Neural cell (in vitro differentiated cells): ENCODE data around the gene BCAN. TPM values are rescaled to one million over a fixed set of nuclear protein-coding genes. Genes with fewer than 3 reads are reported as not detected.
A peak's percentile ranks its signal among the peaks of the same experiment; 100 is the strongest.

Source experiments
- H2AFZ ChIP-seq: fragments of 200-600, 300-800 bp; sonication (generic), shearing (Covaris generic); 2 replicates; pipeline ENCODE4 v1.6.0; 2014; ENCODE audit warnings: low read depth, mild to moderate bottlenecking, antibody characterized with exemption, low read length, moderate library complexity
- H3F3A ChIP-seq: fragments of 200-600 bp; shearing (Covaris generic); 2 replicates; pipeline ENCODE4 v1.6.1; 2016; ENCODE audit warnings: mild to moderate bottlenecking, moderate library complexity, mixed read lengths, antibody characterized with exemption, low read length; ENCODE audit not compliant: insufficient read depth, poor library complexity, severe bottlenecking
- H3K27ac ChIP-seq: fragments of 200-600, 300-800 bp; sonication (generic), shearing (Covaris generic); 2 replicates; pipeline ENCODE4 v1.5.1; 2014; ENCODE audit warnings: mild to moderate bottlenecking, low read length, moderate library complexity
- H3K27me3 ChIP-seq: fragments of 300-800, 200-600 bp; sonication (generic), shearing (Covaris generic); 2 replicates; pipeline ENCODE4 v1.6.0; 2014; ENCODE audit warnings: mild to moderate bottlenecking, low read depth, low read length, moderate library complexity; ENCODE audit not compliant: insufficient read depth
- H3K36me3 ChIP-seq: fragments of 300-800, 200-600 bp; sonication (generic), shearing (Covaris generic); 2 replicates; pipeline ENCODE4 v1.5.1; 2014; ENCODE audit warnings: mild to moderate bottlenecking, antibody characterized with exemption, low read length, moderate library complexity; ENCODE audit not compliant: insufficient read depth
- H3K4me2 ChIP-seq: fragments of 300-800, 200-600 bp; sonication (generic), shearing (Covaris generic); 2 replicates; pipeline ENCODE4 v1.6.0; 2014; ENCODE audit warnings: mild to moderate bottlenecking, low read length
- H3K4me3 ChIP-seq: fragments of 300-800, 200-600 bp; sonication (generic), shearing (Covaris generic); 2 replicates; pipeline ENCODE4 v1.5.1; 2014; ENCODE audit warnings: mild to moderate bottlenecking, low read length, moderate library complexity
- H3K79me2 ChIP-seq: fragments of 200-600 bp; shearing (Covaris generic); replicated peaks from 2 replicates; pipeline ENCODE4 v1.6.0; 2014; ENCODE audit warnings: mild to moderate bottlenecking, low read length, moderate library complexity; ENCODE audit not compliant: insufficient read depth
- H3K9ac ChIP-seq: fragments of 300-800, 200-600 bp; sonication (generic), shearing (Covaris generic); 2 replicates; pipeline ENCODE4 v1.6.1; 2016; ENCODE audit warnings: mild to moderate bottlenecking, low read length, mixed read lengths
- H3K9me2 ChIP-seq: fragments of 200-600 bp; shearing (Covaris generic); 2 replicates; pipeline ENCODE4 v1.6.1; 2016; ENCODE audit warnings: mild to moderate bottlenecking, low read length, mixed read lengths; ENCODE audit not compliant: insufficient read depth
- H3K9me3 ChIP-seq: fragments of 200-600, 300-800 bp; sonication (generic), shearing (Covaris generic); 2 replicates; pipeline ENCODE4 v1.6.1; 2016; ENCODE audit warnings: mild to moderate bottlenecking, mixed run types, low read length, moderate library complexity, mixed read lengths
- H4K20me1 ChIP-seq: fragments of 200-600 bp; shearing (Covaris generic); 2 replicates; pipeline ENCODE4 v1.6.1; 2016; ENCODE audit warnings: mild to moderate bottlenecking, mixed run types; ENCODE audit not compliant: insufficient read depth
- EP300 ChIP-seq: fragments of 450-650 bp; conservative IDR thresholded peaks from 2 replicates; pipeline ENCODE4 v1.6.1; 2014; ENCODE audit warnings: antibody characterized with exemption, mild to moderate bottlenecking, moderate library complexity; ENCODE audit not compliant: poor library complexity, severe bottlenecking
- EZH2 ChIP-seq: fragments of 200-600, 300-800 bp; shearing (Covaris generic), sonication (generic); IDR thresholded peaks from 2 replicates; pipeline ENCODE4 v1.6.1; 2014; ENCODE audit warnings: antibody characterized with exemption, low read length, borderline replicate concordance, mild to moderate bottlenecking; ENCODE audit not compliant: insufficient read depth, poor library complexity, severe bottlenecking
- MXI1 ChIP-seq: fragments of 450-650 bp; conservative IDR thresholded peaks from 2 replicates; pipeline ENCODE4 v1.6.1; 2014; ENCODE audit warnings: antibody characterized with exemption, mild to moderate bottlenecking; ENCODE audit not compliant: poor library complexity, severe bottlenecking
- POLR2AphosphoS5 ChIP-seq: IDR thresholded peaks from 2 replicates; pipeline ENCODE4 v1.6.1; 2012
- RAD21 ChIP-seq: fragments of 450-650 bp; conservative IDR thresholded peaks from 2 replicates; pipeline ENCODE4 v1.6.1; 2014; ENCODE audit warnings: antibody characterized with exemption, mild to moderate bottlenecking, moderate library complexity
- SMC3 ChIP-seq: fragments of 450-650 bp; conservative IDR thresholded peaks from 2 replicates; pipeline ENCODE4 v1.6.1; 2014; ENCODE audit warnings: antibody characterized with exemption, mild to moderate bottlenecking, moderate library complexity; ENCODE audit not compliant: poor library complexity
- TAF1 ChIP-seq: IDR thresholded peaks from 2 replicates; pipeline ENCODE4 v1.6.1; 2012; ENCODE audit warnings: low read depth
- polyA plus RNA-seq: library from polyadenylated mRNA; depleted of rRNA; stranded (reverse); fragments of >200 nt; gene quantifications from 2 replicates; pipeline ENCODE4 v1.2.3, GENCODE V29; 2014
- TF ChIP-seq, protein P1 (sequence below): fragments of 450-650 bp; IDR thresholded peaks from 2 replicates; pipeline ENCODE4 v1.5.1; 2014; ENCODE audit warnings: antibody characterized with exemption, mild to moderate bottlenecking, moderate library complexity; ENCODE audit not compliant: poor library complexity, severe bottlenecking
- TF ChIP-seq, protein P2 (sequence below): IDR thresholded peaks from 2 replicates; pipeline ENCODE4 v1.6.1; 2012; ENCODE audit warnings: borderline replicate concordance

BCAN gene
- polyA plus RNA-seq, 1 donor from 2014 or later, result not detected

DNA sequence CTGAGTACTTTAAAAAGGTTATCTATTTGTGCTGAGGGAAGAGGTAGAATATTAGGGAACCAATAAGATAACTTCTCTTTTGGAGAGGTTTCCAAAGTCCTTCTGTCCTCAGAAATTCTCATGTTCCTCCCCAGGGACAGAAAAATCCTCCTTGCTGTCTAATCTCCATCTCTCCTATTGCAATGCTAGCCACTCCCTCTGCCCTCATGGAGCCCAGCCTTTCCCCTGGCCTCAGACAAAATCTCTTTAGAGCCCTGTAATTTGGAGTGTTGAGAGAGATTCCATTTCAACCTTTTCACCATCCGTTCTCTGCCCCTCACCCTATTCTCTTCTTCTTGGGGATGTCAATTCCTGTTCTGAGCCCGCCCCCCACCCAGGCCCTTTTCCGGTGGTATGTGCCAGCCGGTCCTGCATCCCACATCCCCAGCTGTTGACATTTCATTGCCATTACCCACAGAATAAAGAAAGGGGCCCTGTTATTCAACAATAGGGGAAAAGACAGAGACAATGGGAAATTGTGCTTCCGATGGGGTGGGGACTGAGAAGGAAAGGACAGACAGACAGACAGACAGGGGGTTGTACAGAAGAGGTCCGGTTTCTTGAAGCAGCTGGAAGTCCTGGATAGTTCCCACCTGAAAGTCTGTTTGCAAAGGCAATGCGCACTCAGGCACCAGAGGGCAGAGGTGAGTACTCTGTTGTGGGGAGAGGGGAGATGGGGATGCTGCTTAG lies 22.9 kb upstream of the BCAN start, which contains the start of gene HAPLN2:
Gene HAPLN2 (plus strand): TSS at position 563 of the 729 bp plus-strand sequence. CDS start 4,076 bp downstream, outside the sequence.
- no peak within 1 kb of the TSS for H3K27ac ChIP-seq
- peaks cover 47% of the 10 kb centered on the region for H3K27me3 ChIP-seq
- H3K9ac ChIP-seq, result no peak within 1 kb of the TSS
- no peak within 1 kb of the TSS for H3K4me3 ChIP-seq
- H3K9me3 ChIP-seq, result no peaks in the 10 kb centered on the region
- no peak within 1 kb of the TSS for H3K4me2 ChIP-seq
- H4K20me1 ChIP-seq, result no peaks in the 10 kb centered on the region
- H3K9me2 ChIP-seq, result no peaks in the 10 kb centered on the region
- H3K79me2 ChIP-seq, result no peaks in the 10 kb centered on the region
- H2AFZ ChIP-seq, result no peak within 1 kb of the TSS
- H3F3A ChIP-seq, result no peaks in the 10 kb centered on the region
- H3K36me3 ChIP-seq, result no peaks in the 10 kb centered on the region
- TF ChIP-seq MXI1 (no peak), TAF1 (no peak), SMC3 (peak; percentile 63), POLR2AphosphoS5 (no peak), EP300 (no peak), RAD21 (peak; percentile 34), EZH2 (no peak)
- TF ChIP-seq, protein P1, sequence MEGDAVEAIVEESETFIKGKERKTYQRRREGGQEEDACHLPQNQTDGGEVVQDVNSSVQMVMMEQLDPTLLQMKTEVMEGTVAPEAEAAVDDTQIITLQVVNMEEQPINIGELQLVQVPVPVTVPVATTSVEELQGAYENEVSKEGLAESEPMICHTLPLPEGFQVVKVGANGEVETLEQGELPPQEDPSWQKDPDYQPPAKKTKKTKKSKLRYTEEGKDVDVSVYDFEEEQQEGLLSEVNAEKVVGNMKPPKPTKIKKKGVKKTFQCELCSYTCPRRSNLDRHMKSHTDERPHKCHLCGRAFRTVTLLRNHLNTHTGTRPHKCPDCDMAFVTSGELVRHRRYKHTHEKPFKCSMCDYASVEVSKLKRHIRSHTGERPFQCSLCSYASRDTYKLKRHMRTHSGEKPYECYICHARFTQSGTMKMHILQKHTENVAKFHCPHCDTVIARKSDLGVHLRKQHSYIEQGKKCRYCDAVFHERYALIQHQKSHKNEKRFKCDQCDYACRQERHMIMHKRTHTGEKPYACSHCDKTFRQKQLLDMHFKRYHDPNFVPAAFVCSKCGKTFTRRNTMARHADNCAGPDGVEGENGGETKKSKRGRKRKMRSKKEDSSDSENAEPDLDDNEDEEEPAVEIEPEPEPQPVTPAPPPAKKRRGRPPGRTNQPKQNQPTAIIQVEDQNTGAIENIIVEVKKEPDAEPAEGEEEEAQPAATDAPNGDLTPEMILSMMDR, result peak; percentile 61
- TF ChIP-seq, protein P2, sequence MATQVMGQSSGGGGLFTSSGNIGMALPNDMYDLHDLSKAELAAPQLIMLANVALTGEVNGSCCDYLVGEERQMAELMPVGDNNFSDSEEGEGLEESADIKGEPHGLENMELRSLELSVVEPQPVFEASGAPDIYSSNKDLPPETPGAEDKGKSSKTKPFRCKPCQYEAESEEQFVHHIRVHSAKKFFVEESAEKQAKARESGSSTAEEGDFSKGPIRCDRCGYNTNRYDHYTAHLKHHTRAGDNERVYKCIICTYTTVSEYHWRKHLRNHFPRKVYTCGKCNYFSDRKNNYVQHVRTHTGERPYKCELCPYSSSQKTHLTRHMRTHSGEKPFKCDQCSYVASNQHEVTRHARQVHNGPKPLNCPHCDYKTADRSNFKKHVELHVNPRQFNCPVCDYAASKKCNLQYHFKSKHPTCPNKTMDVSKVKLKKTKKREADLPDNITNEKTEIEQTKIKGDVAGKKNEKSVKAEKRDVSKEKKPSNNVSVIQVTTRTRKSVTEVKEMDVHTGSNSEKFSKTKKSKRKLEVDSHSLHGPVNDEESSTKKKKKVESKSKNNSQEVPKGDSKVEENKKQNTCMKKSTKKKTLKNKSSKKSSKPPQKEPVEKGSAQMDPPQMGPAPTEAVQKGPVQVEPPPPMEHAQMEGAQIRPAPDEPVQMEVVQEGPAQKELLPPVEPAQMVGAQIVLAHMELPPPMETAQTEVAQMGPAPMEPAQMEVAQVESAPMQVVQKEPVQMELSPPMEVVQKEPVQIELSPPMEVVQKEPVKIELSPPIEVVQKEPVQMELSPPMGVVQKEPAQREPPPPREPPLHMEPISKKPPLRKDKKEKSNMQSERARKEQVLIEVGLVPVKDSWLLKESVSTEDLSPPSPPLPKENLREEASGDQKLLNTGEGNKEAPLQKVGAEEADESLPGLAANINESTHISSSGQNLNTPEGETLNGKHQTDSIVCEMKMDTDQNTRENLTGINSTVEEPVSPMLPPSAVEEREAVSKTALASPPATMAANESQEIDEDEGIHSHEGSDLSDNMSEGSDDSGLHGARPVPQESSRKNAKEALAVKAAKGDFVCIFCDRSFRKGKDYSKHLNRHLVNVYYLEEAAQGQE, result no peak

DNA sequence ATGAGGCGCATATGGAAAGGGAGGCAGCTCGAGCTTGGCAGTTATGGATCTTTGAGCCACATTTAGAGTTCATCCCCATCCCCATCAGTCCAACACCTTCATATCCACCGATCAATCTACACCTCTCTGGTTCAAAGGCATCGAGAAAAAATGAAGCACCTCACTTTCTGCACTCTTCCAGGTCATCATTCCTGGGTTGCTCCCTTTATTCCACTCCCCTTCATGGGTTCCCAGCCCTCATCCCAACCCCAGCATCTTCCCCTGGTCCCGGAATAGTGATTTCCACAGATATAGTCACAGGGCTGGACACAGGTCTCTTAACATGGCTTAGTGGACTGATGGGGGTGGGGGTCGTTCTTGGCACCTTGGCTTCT lies 22.3 kb upstream of the BCAN start:
- Histone ChIP-seq H3K9me2 (no peaks in the 10 kb centered on the region), H3K36me3 (no peaks in the 10 kb centered on the region), H3K4me2 (no peak overlapping the region), H3K9me3 (no peaks in the 10 kb centered on the region), H3K4me3 (no peak overlapping the region), H3K27me3 (peaks cover 53% of the 10 kb centered on the region), H2AFZ (no peak overlapping the region), H3K9ac (no peak overlapping the region), H3K27ac (no peak overlapping the region), H3K79me2 (no peaks in the 10 kb centered on the region), H3F3A (no peaks in the 10 kb centered on the region), H4K20me1 (no peaks in the 10 kb centered on the region)
- TF ChIP-seq EZH2 (no peak), SMC3 (no peak), MXI1 (no peak), RAD21 (no peak)
- TF ChIP-seq, protein P1, result peak; percentile 5
- TF ChIP-seq, protein P2, result no peak
